ENCODE results near the gene CDK19. TPM values are rescaled to one million over a fixed set of nuclear protein-coding genes. Genes with fewer than 3 reads are reported as not detected.

The CDK19 gene
- total RNA-seq, 1 experiment from 2014 or later = 7.0 TPM

- Histone ChIP-seq H3K79me2 (ENCODE audit: insufficient read depth, low read length) (no peaks in the 10 kb centered on the region), H3K9me3 (ENCODE audit: control insufficient read depth, low read depth, low read length) (no peaks in the 10 kb centered on the region), H3K4ac (ENCODE audit: low read depth, low read length) (no peak overlapping the region), H2BK20ac (ENCODE audit: low read depth, low read length, poor library complexity, severe bottlenecking) (no peak overlapping the region), H3K23ac (ENCODE audit: insufficient read length, low read depth, low read length) (no peak overlapping the region), H2BK15ac (ENCODE audit: low read depth, low read length) (no peak overlapping the region), H2AFZ (ENCODE audit: low read length) (no peak overlapping the region), H4K8ac (replicated peaks; ENCODE audit: insufficient read length, low read depth, low read length) (no peak overlapping the region), H3K4me1 (ENCODE audit: insufficient read depth, low read length) (no peaks in the 10 kb centered on the region), H3K18ac (ENCODE audit: insufficient read length, low read depth, low read length) (no peak overlapping the region), H3K56ac (ENCODE audit: insufficient read length, low read depth, low read length) (no peak overlapping the region), H4K91ac (ENCODE audit: insufficient read length, low read depth, low read length) (no peak overlapping the region), H2BK12ac (ENCODE audit: insufficient read length, low read depth, low read length) (no peak overlapping the region), H3K79me1 (ENCODE audit: insufficient read depth, low read depth, low read length, poor library complexity, severe bottlenecking) (no peaks in the 10 kb centered on the region), H2BK120ac (ENCODE audit: low read depth, low read length, poor library complexity, severe bottlenecking) (no peak overlapping the region), H3K23me2 (ENCODE audit: insufficient read length, low read depth, low read length, poor library complexity, severe bottlenecking) (no peaks in the 10 kb centered on the region), H3K4me2 (ENCODE audit: insufficient read depth, insufficient read length, low read length) (no peak overlapping the region), H3K27me3 (ENCODE audit: insufficient read depth, low read length) (no peaks in the 10 kb centered on the region), H3K14ac (ENCODE audit: insufficient read depth, low read length) (no peak overlapping the region), H2AK5ac (ENCODE audit: insufficient read length, low read length) (no peak overlapping the region), H3K9ac (ENCODE audit: extremely low read depth, insufficient read length, low read length) (no peak overlapping the region), H3K27ac (ENCODE audit: insufficient read length, low read depth, low read length) (no peak overlapping the region), H4K20me1 (ENCODE audit: control insufficient read depth, insufficient read depth, insufficient read length) (no peaks in the 10 kb centered on the region), H2BK5ac (ENCODE audit: insufficient read length, low read length) (no peak overlapping the region), H4K5ac (ENCODE audit: insufficient read length, low read depth, low read length) (no peak overlapping the region), H3T11ph (ENCODE audit: low read length) (no peak overlapping the region)
- H3K4me3 Mint-ChIP-seq = no peak overlapping the region
- no CpG with 5 or more reads among the region's 1 CpG for WGBS (ENCODE audit: extremely low coverage, insufficient read length, low lambda C conversion rate)
- no peak for DNase-seq
- H3K27me3 Mint-ChIP-seq (ENCODE audit: low read depth) = no peaks in the 10 kb centered on the region
- TF ChIP-seq CTCF (conservative IDR thresholded peaks at IDR 0.05) = no peak
- no peaks in the 10 kb centered on the region; a peak in 1 of 7 replicates for H3K36me3 Mint-ChIP-seq (ENCODE audit: insufficient read depth in 1 of 3, low read depth in 3 of 3)
- no peaks in the 10 kb centered on the region for H3K9me3 Mint-ChIP-seq
- 0 out of 4 replicates have a peak, but pooled peaks cover 0 to 2% of the 10 kb centered on the region in 2 experiments for H3K4me1 Mint-ChIP-seq
- no peak overlapping the region for H3K27ac Mint-ChIP-seq
Measured at GRCh38 chr6:110664933-110665332, 150.3 kb downstream of the CDK19 start.

All from H9 (cell line).